Liver (tissue), 9 donors: ENCODE data around the gene KLHL40. TPM values are rescaled to one million over a fixed set of nuclear protein-coding genes. Genes with fewer than 3 reads are reported as not detected.

ENCODE experiments used
- DNase-seq: peaks from one replicate; pipeline ENCODE4 v3.0.0-alpha.2; 2017; ENCODE audit warnings: low spot score
- H3K27ac ChIP-seq, 2 donors: one replicate each; pipeline ENCODE4 v1.7.0; 2013; ENCODE audit warnings: inconsistent platforms in 2 of 2, low read length in 2 of 2, control low read depth in 1 of 2, low read depth in 1 of 2, mild to moderate bottlenecking in 1 of 2
- H3K27me3 ChIP-seq, 4 donors: one replicate each; pipeline versions ENCODE4 v1.6.1 to v1.7.0; 2013; ENCODE audit warnings: low read length in 3 of 4, inconsistent platforms in 1 of 4, mild to moderate bottlenecking in 1 of 4, moderate library complexity in 1 of 4; ENCODE audit not compliant: control insufficient read depth in 4 of 4, insufficient read depth in 4 of 4
- H3K36me3 ChIP-seq, 4 donors: one replicate each; pipeline versions ENCODE4 v1.6.1 to v1.7.0; 2013; ENCODE audit warnings: low read length in 3 of 4, mild to moderate bottlenecking in 3 of 4, low read depth in 1 of 4, moderate library complexity in 1 of 4; ENCODE audit not compliant: control insufficient read depth in 4 of 4, insufficient read depth in 3 of 4
- H3K4me1 ChIP-seq, 4 donors: one replicate each; pipeline versions ENCODE4 v1.6.1 to v1.7.0; 2013; ENCODE audit warnings: low read length in 3 of 4, mild to moderate bottlenecking in 3 of 4, moderate library complexity in 1 of 4; ENCODE audit not compliant: control insufficient read depth in 4 of 4, insufficient read depth in 4 of 4
- H3K4me3 ChIP-seq, 3 donors: one replicate each; pipeline versions ENCODE4 v1.6.1 to v1.7.0; 2013; ENCODE audit warnings: low read length in 3 of 3, control low read depth in 1 of 3, low read depth in 1 of 3, mild to moderate bottlenecking in 1 of 3
- H3K9ac ChIP-seq, 2 donors: one replicate each; pipeline ENCODE4 v1.7.0; 2013; ENCODE audit warnings: low read length in 2 of 2, mild to moderate bottlenecking in 2 of 2, moderate library complexity in 2 of 2, control low read depth in 1 of 2, low read depth in 1 of 2
- H3K9me3 ChIP-seq, 4 donors: one replicate each; pipeline versions ENCODE4 v1.6.1 to v1.7.0; 2013; ENCODE audit warnings: low read length in 3 of 4; ENCODE audit not compliant: control insufficient read depth in 4 of 4
- ATF3 ChIP-seq: IDR thresholded peaks from 2 replicates; pipeline ENCODE4 v1.6.1; 2016; ENCODE audit warnings: antibody characterized with exemption
- CTCF ChIP-seq: fragments of 150-350 bp; IDR thresholded peaks from 2 replicates; pipeline ENCODE4 v1.5.1; 2017; ENCODE audit warnings: improper control_type of control experiment, low read depth, low read length; ENCODE audit not compliant: missing input control
- EGR1 ChIP-seq, 2 donors: IDR thresholded peaks; 2 replicates each; pipeline ENCODE4 v1.6.1; 2016 to 2018; ENCODE audit warnings: antibody characterized with exemption in 2 of 2, low read depth in 2 of 2
- FOXA1 ChIP-seq: IDR thresholded peaks from 2 replicates; pipeline ENCODE4 v1.6.1; 2016; ENCODE audit warnings: antibody characterized with exemption
- FOXA2 ChIP-seq: IDR thresholded peaks from 2 replicates; pipeline ENCODE4 v1.6.1; 2016; ENCODE audit warnings: antibody characterized with exemption
- GABPA ChIP-seq, 2 donors: IDR thresholded peaks in 1 of 2; conservative IDR thresholded peaks in 1 of 2; 2 replicates each; pipeline ENCODE4 v1.6.1; 2016; ENCODE audit warnings: antibody characterized with exemption in 2 of 2, mild to moderate bottlenecking in 1 of 2, moderate library complexity in 1 of 2
- HNF4A ChIP-seq, 2 donors: conservative IDR thresholded peaks; 2 replicates each; pipeline ENCODE4 v1.6.1; 2016; ENCODE audit warnings: antibody characterized with exemption in 2 of 2, mild to moderate bottlenecking in 2 of 2
- HNF4G ChIP-seq: IDR thresholded peaks from 2 replicates; pipeline ENCODE4 v1.6.1; 2016; ENCODE audit warnings: antibody characterized with exemption
- JUND ChIP-seq, 2 donors: IDR thresholded peaks; 2 replicates each; pipeline ENCODE4 v1.6.1; 2016; ENCODE audit warnings: antibody characterized with exemption in 2 of 2
- MAX ChIP-seq: IDR thresholded peaks from 2 replicates; pipeline ENCODE4 v1.6.1; 2016; ENCODE audit warnings: antibody characterized with exemption
- NR2F2 ChIP-seq: IDR thresholded peaks from 2 replicates; pipeline ENCODE4 v1.6.1; 2016; ENCODE audit warnings: antibody characterized with exemption
- RAD21 ChIP-seq, 2 donors: IDR thresholded peaks; 2 replicates each; pipeline ENCODE4 v1.6.1; 2016; ENCODE audit warnings: antibody characterized with exemption in 2 of 2, mild to moderate bottlenecking in 2 of 2
- REST ChIP-seq: IDR thresholded peaks from 2 replicates; pipeline ENCODE4 v1.6.1; 2016; ENCODE audit warnings: antibody characterized with exemption, mild to moderate bottlenecking
- RXRA ChIP-seq, 2 donors: IDR thresholded peaks; 2 replicates each; pipeline ENCODE4 v1.6.1; 2017 to 2018; ENCODE audit warnings: antibody characterized with exemption in 2 of 2, mild to moderate bottlenecking in 1 of 2
- SP1 ChIP-seq: IDR thresholded peaks from 2 replicates; pipeline ENCODE4 v1.6.1; 2018; ENCODE audit warnings: antibody characterized with exemption, mild to moderate bottlenecking
- TAF1 ChIP-seq: conservative IDR thresholded peaks from 2 replicates; pipeline ENCODE4 v1.6.1; 2016; ENCODE audit warnings: antibody characterized with exemption, mild to moderate bottlenecking
- YY1 ChIP-seq: IDR thresholded peaks from 2 replicates; pipeline ENCODE4 v1.6.1; 2016; ENCODE audit warnings: antibody characterized with exemption, mild to moderate bottlenecking
- ZBTB33 ChIP-seq: IDR thresholded peaks from 2 replicates; pipeline ENCODE4 v1.6.1; 2016; ENCODE audit warnings: antibody characterized with exemption
- WGBS: extraction: QIAGEN DNeasy Blood & Tissue Kit; methylation state at CpG from one replicate; pipeline ENCODE4 v1.1.7; 2013; 5-methylcytosine and 5-hydroxymethylcytosine counted together
- polyA plus RNA-seq, 2 donors: library from polyadenylated mRNA; stranded (reverse) in 1 of 2; unstranded in 1 of 2; fragments of 200-250 nt in 1 of 2; fragments of >200 nt in 1 of 2; fragmentation: Nextera tagmentation in 1 of 2; extraction: Ambion mirVana in 1 of 2; gene quantifications; one replicate each; pipeline versions ENCODE4 v1.2.1 to v1.2.3, GENCODE V29; 2013 to 2015
- total RNA-seq, 2 donors: library from RNA; depleted of rRNA; stranded (reverse); fragments of >200 nt; gene quantifications; one replicate each; pipeline ENCODE4 v1.2.3, GENCODE V29; 2014
- donor health status: healthy.
- donor health status: healthy.
- donor health status: healthy.
- donor health status: healthy.
- donor health status: healthy.

The KLHL40 gene
- total and polyA plus RNA-seq, 4 donors = not detected

GRCh38 chr3:42683875-42684598, 1.3 kb upstream of the KLHL40 start:
- Histone ChIP-seq H3K36me3 (no peaks in the 10 kb centered on the region), H3K27ac (no peak overlapping the region), H3K4me1 (peaks cover 0 to 2% (median under 1%) of the 10 kb centered on the region in 4 donors), H3K4me3 (no peak overlapping the region), H3K9ac (no peak overlapping the region), H3K9me3 (no peaks in the 10 kb centered on the region), H3K27me3 (no peaks in the 10 kb centered on the region)
- TF ChIP-seq ZBTB33 (no peak), GABPA (IDR thresholded peaks at IDR 0.05 in 1 of 2, conservative IDR thresholded peaks at IDR 0.05 in 1 of 2) (no peak), MAX (no peak), ATF3 (no peak), FOXA1 (no peak), REST (no peak), YY1 (no peak), FOXA2 (no peak), TAF1 (no peak), SP1 (no peak), NR2F2 (no peak), CTCF (no peak), RAD21 (IDR thresholded peaks at IDR 0.05) (no peak), HNF4G (no peak), EGR1 (IDR thresholded peaks at IDR 0.05; ENCODE audit: low read depth in 2 of 2) (no peak), RXRA (IDR thresholded peaks at IDR 0.05) (no peak), JUND (IDR thresholded peaks at IDR 0.05) (no peak), HNF4A (conservative IDR thresholded peaks at IDR 0.05) (no peak)
- DNase-seq = no peak
- WGBS = 70% methylated on average over 10 of the region's 10 CpGs
